Fibroblast of skin of right quadriceps (primary cell): Measurements from ENCODE around the gene OR5M3.

Experiments used
- DNase-seq: peaks from one replicate; pipeline ENCODE4 v3.0.0-alpha.2; 2013

OR5M3 gene

DNA sequence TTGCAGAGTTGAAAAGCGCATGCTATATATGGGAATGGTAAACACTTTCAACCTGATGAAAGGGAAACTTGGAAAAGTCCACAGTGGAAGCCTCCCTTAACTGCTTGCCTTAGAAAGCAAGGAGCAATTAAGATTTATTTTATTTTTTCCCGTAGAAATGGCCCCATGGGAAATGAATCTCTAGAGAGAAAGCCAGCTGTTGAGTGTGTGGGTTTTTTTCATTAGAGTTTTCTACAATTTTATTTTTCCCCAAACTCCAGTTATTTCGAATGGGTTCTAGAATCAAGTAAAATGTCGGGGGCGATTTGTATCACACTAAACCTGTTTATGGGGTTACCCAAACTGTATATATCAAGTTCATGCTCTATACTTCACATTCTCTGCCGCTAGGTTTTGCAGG is at the start of gene OR5M3:
Gene OR5M3, minus strand, starts transcription at position 101 of the 400 bp plus-strand sequence. CDS start 2,855 bp downstream, outside the sequence.
- DNase-seq, result no peak

DNA sequence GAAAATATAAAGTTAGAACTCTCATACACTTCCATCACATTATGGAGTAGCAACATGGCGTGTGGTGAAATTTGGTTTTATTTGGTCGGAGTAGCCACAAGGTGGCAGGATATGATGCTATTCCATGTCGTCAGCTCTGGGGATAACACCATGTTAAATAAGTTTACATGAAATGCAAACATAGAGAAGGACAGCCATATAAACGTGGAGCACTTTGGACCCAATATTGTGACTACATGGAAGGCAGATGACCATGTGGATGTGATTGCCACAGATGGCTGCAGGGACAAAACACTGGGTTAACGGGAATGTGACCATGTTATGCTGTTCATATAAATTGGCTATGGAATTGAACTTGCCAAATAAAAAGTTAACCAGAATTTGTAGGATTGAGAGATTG is 48.9 kb upstream of the OR5M3 start:
- DNase-seq, result no peak

- DNase-seq, result no peak
Observed at GRCh38 chr11:56513280-56513679, 40.1 kb upstream of the OR5M3 start.

- DNase-seq, result no peak
Observed at GRCh38 chr11:56509439-56509838, 36.3 kb upstream of the OR5M3 start.

GRCh38 chr11:56497010-56497409 is 23.9 kb upstream of the OR5M3 start:
- no peak for DNase-seq

GRCh38 chr11:56495117-56495516 is 22.0 kb upstream of the OR5M3 start:
- DNase-seq, result no peak

DNA sequence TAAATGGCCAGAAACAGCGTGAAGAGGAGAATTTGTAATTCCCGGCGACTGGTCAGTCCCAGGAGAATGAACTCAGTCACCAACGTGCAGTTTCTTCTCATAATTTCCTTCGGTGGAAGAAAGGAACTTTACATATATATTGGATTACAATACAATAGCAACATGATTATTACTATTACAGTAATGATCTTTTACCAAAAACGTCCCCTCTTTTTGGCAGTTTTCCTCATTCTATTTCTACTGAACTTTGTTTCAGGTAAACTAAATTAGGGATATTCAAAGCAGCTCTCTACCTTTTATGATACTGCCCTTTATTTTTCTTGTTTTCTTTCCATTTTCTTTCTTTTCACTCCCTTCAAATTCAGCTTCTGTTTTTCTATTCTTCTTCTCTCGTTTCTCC is 18.1 kb upstream of the OR5M3 start, which contains the start of gene OR5M8:
Gene OR5M8, minus strand, starts transcription at position 101 of the 400 bp plus-strand sequence. Its CDS starts 0 bp downstream, at position 101.
- DNase-seq, result no peak

DNA sequence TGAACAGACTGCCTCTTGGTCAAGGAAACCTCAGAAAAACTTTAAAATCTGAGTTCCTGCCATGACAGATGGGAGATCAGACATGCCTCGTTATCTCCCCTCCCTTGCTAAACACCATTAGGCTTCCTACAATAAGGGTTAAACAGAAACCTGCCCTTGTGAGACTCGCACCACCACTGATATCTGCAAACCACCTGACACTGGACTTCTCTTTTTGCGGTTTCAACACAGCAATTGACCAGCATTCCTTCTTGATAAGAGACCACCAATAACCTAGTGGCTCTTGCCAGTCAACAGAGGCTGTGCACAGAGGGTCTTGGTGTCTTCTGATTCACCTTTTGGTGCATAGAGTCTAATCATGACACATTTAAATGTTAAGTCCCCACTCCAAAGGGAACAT is 13.6 kb upstream of the OR5M3 start:
- no peak for DNase-seq

DNA sequence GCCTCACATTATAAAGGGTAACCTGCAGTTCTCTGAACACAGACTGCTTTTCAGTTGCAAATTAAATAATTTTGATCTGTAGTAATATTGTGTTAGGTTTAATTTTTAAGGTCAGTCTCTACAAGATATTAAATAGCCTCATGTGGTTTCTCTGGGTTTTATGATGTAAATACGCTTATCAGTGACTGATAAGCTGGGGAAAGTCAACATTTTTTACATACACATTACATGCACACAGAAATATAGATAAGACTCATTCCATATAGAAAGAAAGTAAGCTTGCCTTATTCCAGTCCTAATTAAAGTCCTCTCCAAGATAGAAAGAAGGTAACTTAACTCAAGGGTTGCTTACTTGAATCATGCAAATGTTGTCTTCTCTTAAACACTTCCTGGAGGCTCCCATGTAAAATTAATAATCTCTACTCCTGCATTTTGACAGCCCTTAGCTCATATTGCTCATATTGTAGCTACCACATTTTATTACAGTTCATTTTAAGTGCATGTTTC is 1.6 kb upstream of the OR5M3 start:
- no peak for DNase-seq

DNA sequence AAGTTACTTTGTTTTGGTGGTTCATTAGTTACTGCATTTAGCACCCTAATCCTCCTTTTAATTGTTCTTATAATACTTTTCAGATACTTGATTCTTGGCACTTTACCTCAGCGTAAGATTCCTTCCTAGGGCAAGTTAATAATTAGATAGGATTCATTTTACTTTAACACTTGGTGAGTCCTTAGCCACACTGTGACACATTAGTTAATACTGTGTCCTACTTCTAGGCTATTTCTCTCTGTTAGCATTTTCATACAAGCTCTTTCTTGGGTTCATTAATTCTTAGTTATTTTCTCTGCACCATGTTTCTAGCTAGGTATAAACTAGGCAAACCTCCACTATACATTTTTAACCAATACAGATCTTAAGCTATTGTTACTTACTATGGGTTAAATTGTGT is 16.1 kb downstream of the OR5M3 start:
- no peak for DNase-seq

- no peak for DNase-seq
Observed at GRCh38 chr11:56453521-56453920, 19.6 kb downstream of the OR5M3 start.
